Adrenal gland (tissue), 12 donors: ENCODE results near the gene TMEM120B. TPM values are rescaled to one million over a fixed set of nuclear protein-coding genes. Genes with fewer than 3 reads are reported as not detected.

ENCODE experiments used
- DNase-seq, 7 donors: peaks; one replicate each; pipeline ENCODE4 v3.0.0-alpha.2; 2019 to 2020
- H3K27ac ChIP-seq, 5 donors: fragments of 200-600 bp; sonication (generic) in 4 of 5; 1 replicate in 3 of 5; 2 replicates in 2 of 5; pipeline versions ENCODE4 v1.5.1 to v1.8.0; 2016 to 2020; ENCODE audit warnings: mild to moderate bottlenecking in 1 of 5
- H3K27me3 ChIP-seq: fragments of 200-600 bp; 2 replicates; pipeline ENCODE4 v1.8.0; 2021
- H3K36me3 ChIP-seq, 2 donors: fragments of 200-600 bp; replicated peaks in 1 of 2; 1 replicate in 1 of 2; 2 replicates in 1 of 2; pipeline versions ENCODE4 v1.5.1 to v1.8.0; 2018 to 2022
- H3K4me1 ChIP-seq, 2 donors: fragments of 200-600 bp; replicated peaks in 1 of 2; 1 replicate in 1 of 2; 2 replicates in 1 of 2; pipeline versions ENCODE4 v1.5.1 to v1.8.0; 2018 to 2021
- H3K4me3 ChIP-seq, 4 donors: fragments of 200-600 bp; sonication (generic) in 3 of 4; one replicate each; pipeline ENCODE4 v1.5.1; 2016 to 2018
- H3K9me3 ChIP-seq, 3 donors: fragments of 200-600 bp; sonication (generic) in 1 of 3; replicated peaks in 1 of 3; 1 replicate in 2 of 3; 2 replicates in 1 of 3; pipeline versions ENCODE4 v1.5.1 to v1.8.0; 2016 to 2021
- CTCF ChIP-seq, 6 experiments: fragments of 450-650 bp in 4 of 6; fragments of 200-600 bp in 2 of 6; sonication (generic) in 1 of 6; IDR thresholded peaks; 1 replicate in 5 of 6; 2 replicates in 1 of 6; pipeline versions ENCODE4 v1.5.1 to v1.8.0; 2016 to 2021; ENCODE audit warnings: antibody characterized with exemption in 6 of 6, mild to moderate bottlenecking in 2 of 6, moderate library complexity in 1 of 6
- POLR2A ChIP-seq, 2 donors: fragments of 450-650 bp; IDR thresholded peaks; one replicate each; pipeline ENCODE4 v1.6.1; 2017; ENCODE audit warnings: antibody characterized with exemption in 2 of 2, mild to moderate bottlenecking in 2 of 2, moderate library complexity in 1 of 2
- WGBS, 4 donors: extraction: QIAGEN DNeasy Blood & Tissue Kit in 2 of 4; methylation state at CpG; one replicate each; pipeline versions ENCODE4 v1.1.5 to v1.1.7; 2013 to 2017; 5-methylcytosine and 5-hydroxymethylcytosine counted together
- intact Hi-C, 2 donors: fragments of 100-400 bp; cut with DNase I; formaldehyde crosslinking; loops; one replicate each; pipeline versions ENCODE4 v1.14.1 to v1.15.0; 2022 to 2023
- polyA plus RNA-seq, 3 donors: library from polyadenylated mRNA; stranded (reverse); fragments of 200-250 nt in 2 of 3; fragments of 350-450 nt in 1 of 3; fragmentation: Illumina TruSeq in 1 of 3; extraction: RNeasy Lipid Tissue Mini Kit (QIAGEN cat#74804) in 1 of 3; gene quantifications; one replicate each; pipeline ENCODE4 v1.2.3, GENCODE V29; 2013 to 2014
- total RNA-seq, 9 donors: library from RNA; depleted of rRNA in 4 of 9; stranded (reverse); fragments of >200 nt in 4 of 9; fragments of 120-200 nt in 1 of 9; fragmentation: NEBNext Ultra II Directional in 1 of 9; extraction: Animal tissue kit (Norgen Biotek cat#: 25700) in 1 of 9; gene quantifications; one replicate each; pipeline versions ENCODE4 v1.1.0 to v1.2.4, GENCODE V29; 2013 to 2023
- donor health status: healthy with polysubstance abuse.
- donor health status: Bipolar disorder and iron deficiency.
- donor health status: DM: yes; HTN: yes; CAD: no.
- donor health status: DM: no; HTN: no; CAD: no.
- donor health status: DM: no; HTN: no; CAD: no.
- donor health status: DM: yes; HTN: yes; CAD: no.

TMEM120B gene
- total and polyA plus RNA-seq, 12 donors, result 4.6 to 19.7 (median 8.7) TPM

- DNase-seq, result peak; percentile 58 to 72 (median 66)
- TF ChIP-seq CTCF (IDR thresholded peaks at IDR 0.05) (no peak), POLR2A (IDR thresholded peaks at IDR 0.05) (no peak)
- Histone ChIP-seq H3K27ac (peak overlapping the region; percentile 22 to 100 (median 61)), H3K27me3 (no peaks in the 10 kb centered on the region), H3K4me1 (peaks cover 40 to 55% of the 10 kb centered on the region in 2 donors), H3K36me3 (peaks cover 0 to 13% of the 10 kb centered on the region in 2 donors), H3K4me3 (peak overlapping the region in 2 of 4 donors; percentile 33 to 60), H3K9me3 (no peaks in the 10 kb centered on the region)
- 15 to 57% (median 21%) methylated on average over 6 to 48 of the region's 48 CpGs for WGBS, 4 donors
- intact Hi-C loops, result loop anchor here (5.0 to 10.0 kb wide), 3 partner anchors 91 to 102 kb away; no protein-coding TSS in a partner anchor
Measured at GRCh38 chr12:121792607-121793439, 80.3 kb downstream of the TMEM120B start.

- intact Hi-C loops, result loop anchor here (5.0 to 10.0 kb wide), 3 partner anchors 91 to 101 kb away; no protein-coding TSS in a partner anchor
- 0 to 1% (median 1%) methylated on average over 6 to 36 of the region's 36 CpGs; no CpG with 5 or more reads in 1 of the 4 donors for WGBS, 4 donors
- Histone ChIP-seq H3K36me3 (peaks cover 0 to 13% of the 10 kb centered on the region in 2 donors), H3K27ac (peak within 1 kb of the TSS; percentile 29 to 100 (median 100)), H3K4me1 (peaks cover 46 to 61% of the 10 kb centered on the region in 2 donors), H3K9me3 (no peaks in the 10 kb centered on the region), H3K27me3 (no peaks in the 10 kb centered on the region), H3K4me3 (peak within 1 kb of the TSS in 2 of 4 donors; percentile 33 to 60)
- TF ChIP-seq POLR2A (IDR thresholded peaks at IDR 0.05) (no peak), CTCF (IDR thresholded peaks at IDR 0.05) (no peak)
- DNase-seq, result peak in 5 of 7 donors; percentile 46 to 66 (median 47)
Measured at GRCh38 chr12:121793440-121793837, 80.9 kb downstream of the TMEM120B start, which contains the start of gene RHOF. Gene RHOF (minus strand): TSS chr12:121793688. CDS start chr12:121793633, 55 bp downstream.

- Histone ChIP-seq H3K27me3 (no peaks in the 10 kb centered on the region), H3K4me1 (peaks cover 52 to 65% of the 10 kb centered on the region in 2 donors), H3K36me3 (peaks cover 0 to 13% of the 10 kb centered on the region in 2 donors), H3K4me3 (peak overlapping the region in 2 of 4 donors; percentile 33 to 60), H3K27ac (peak overlapping the region; percentile 29 to 100 (median 100)), H3K9me3 (no peaks in the 10 kb centered on the region)
- DNase-seq, result peak; percentile 92 to 96 (median 93)
- TF ChIP-seq CTCF (IDR thresholded peaks at IDR 0.05), result peak; percentile 97 to 100 (median 100)
- peak; percentile 24 to 26 for TF ChIP-seq POLR2A (IDR thresholded peaks at IDR 0.05)
- intact Hi-C loops, result loop anchor here (2.0 to 10.0 kb wide), 4 partner anchors 17 to 101 kb away; no protein-coding TSS in a partner anchor
- 0 to 1% (median 0%) methylated on average over 6 to 59 of the region's 59 CpGs for WGBS, 4 donors
Measured at GRCh38 chr12:121793838-121794533, 81.4 kb downstream of the TMEM120B start.
